Lower leg skin (tissue), 4 donors: ENCODE data around the gene WDR18. TPM values are rescaled to one million over a fixed set of nuclear protein-coding genes. Genes with fewer than 3 reads are reported as not detected.

ENCODE experiments used
- DNase-seq, 2 donors: peaks; one replicate each; pipeline ENCODE4 v3.0.0-alpha.2; 2019; ENCODE audit warnings: low spot score in 2 of 2
- H3K4me3 ChIP-seq: fragments of 200-600 bp; sonication (generic); 2 replicates; pipeline ENCODE4 v1.5.1; 2017; ENCODE audit warnings: mild to moderate bottlenecking, low read depth; ENCODE audit not compliant: poor library complexity, severe bottlenecking
- CTCF ChIP-seq, 3 donors: fragments of 450-650 bp; IDR thresholded peaks; one replicate each; pipeline ENCODE4 v1.5.1; 2016; ENCODE audit warnings: antibody characterized with exemption in 3 of 3, mild to moderate bottlenecking in 3 of 3, moderate library complexity in 2 of 3
- POLR2A ChIP-seq, 2 donors: fragments of 450-650 bp; IDR thresholded peaks; one replicate each; pipeline ENCODE4 v1.6.1; 2016 to 2017; ENCODE audit warnings: antibody characterized with exemption in 2 of 2, mild to moderate bottlenecking in 1 of 2, moderate library complexity in 1 of 2
- WGBS, 2 donors: methylation state at CpG; one replicate each; pipeline ENCODE4 v1.1.5; 2018; 5-methylcytosine and 5-hydroxymethylcytosine counted together
- intact Hi-C: fragments of 100-400 bp; cut with DNase I; formaldehyde crosslinking; loops from one replicate; pipeline ENCODE4 v1.15.0; 2023; ENCODE audit warnings: low total_unique reads
- total RNA-seq, 4 donors: library from RNA; depleted of rRNA; stranded (reverse); fragments of >200 nt; gene quantifications; one replicate each; pipeline ENCODE4 v1.1.0, GENCODE V29; 2016

Gene WDR18
- total RNA-seq, 4 donors from 2014 or later, result 29.0 to 66.9 (median 39.9) TPM

GRCh38 chr19:972281-972680 lies 11.9 kb upstream of the WDR18 start:
- intact Hi-C loops, result loop anchor here (10.0 kb wide), 1 partner anchor 207 kb away; no protein-coding TSS in a partner anchor
- no peak for DNase-seq
- no peak overlapping the region for H3K4me3 ChIP-seq
- WGBS, 2 donors, result 96 to 97% methylated on average over 6 of the region's 6 CpGs
- TF ChIP-seq CTCF (IDR thresholded peaks at IDR 0.05), result no peak
- TF ChIP-seq POLR2A (IDR thresholded peaks at IDR 0.05), result no peak

- TF ChIP-seq POLR2A (IDR thresholded peaks at IDR 0.05), result no peak
- no peak for TF ChIP-seq CTCF (IDR thresholded peaks at IDR 0.05)
These were observed 10.2 kb upstream of the WDR18 start for GRCh38 chr19:973726-974563.

GRCh38 chr19:974564-975257 lies 9.4 kb upstream of the WDR18 start:
- no peak for TF ChIP-seq CTCF (IDR thresholded peaks at IDR 0.05)
- intact Hi-C loops, result loop anchor here (10.0 kb wide), 1 partner anchor 210 kb away; no protein-coding TSS in a partner anchor
- H3K4me3 ChIP-seq, result no peak overlapping the region
- DNase-seq, result no peak
- 71 to 77% methylated on average over 36 to 37 of the region's 37 CpGs for WGBS, 2 donors

More at GRCh38 chr19:973726-974563, 10.2 kb upstream of the WDR18 start:
- DNase-seq, result no peak
- 76 to 84% methylated on average over 22 to 29 of the region's 29 CpGs for WGBS, 2 donors
- no peak overlapping the region for H3K4me3 ChIP-seq
- intact Hi-C loops, result loop anchor here (10.0 kb wide), 1 partner anchor 209 kb away; no protein-coding TSS in a partner anchor

GRCh38 chr19:976476-976875 lies 7.7 kb upstream of the WDR18 start:
- no peak overlapping the region for H3K4me3 ChIP-seq
- TF ChIP-seq CTCF (IDR thresholded peaks at IDR 0.05) (no peak), POLR2A (IDR thresholded peaks at IDR 0.05) (no peak)
- 73 to 88% methylated on average over 9 to 10 of the region's 10 CpGs for WGBS, 2 donors
- intact Hi-C loops, result loop anchor here (10.0 kb wide), 1 partner anchor 212 kb away; no protein-coding TSS in a partner anchor
- DNase-seq, result no peak

GRCh38 chr19:977058-977464 lies 7.1 kb upstream of the WDR18 start:
- 65 to 84% methylated on average over 22 to 24 of the region's 24 CpGs for WGBS, 2 donors

More at GRCh38 chr19:977058-977464, 7.1 kb upstream of the WDR18 start:
- intact Hi-C loops, result loop anchor here (10.0 kb wide), 1 partner anchor 212 kb away; no protein-coding TSS in a partner anchor
- TF ChIP-seq CTCF (IDR thresholded peaks at IDR 0.05) (no peak), POLR2A (IDR thresholded peaks at IDR 0.05) (no peak)
- DNase-seq, result no peak
- H3K4me3 ChIP-seq, result no peak overlapping the region
